DOHH2 (cell line): ENCODE measurements around the gene ZNF219.

ENCODE experiments used
- H3F3A ChIP-seq: fragments of 200-600 bp; sonication (generic), shearing (Covaris generic); 2 replicates; pipeline ENCODE4 v1.6.0; 2016; ENCODE audit warnings: antibody characterized with exemption, mild to moderate bottlenecking; ENCODE audit not compliant: control insufficient read depth, insufficient read depth
- H3K27ac ChIP-seq: fragments of 200-600 bp; sonication (generic); 2 replicates; pipeline ENCODE4 v1.5.1; 2014; ENCODE audit warnings: low read depth, mild to moderate bottlenecking, low read length, moderate library complexity
- H3K27me3 ChIP-seq: fragments of 200-600 bp; sonication (generic); 2 replicates; pipeline ENCODE4 v1.6.1; 2014; ENCODE audit warnings: mild to moderate bottlenecking, low read length, mixed read lengths; ENCODE audit not compliant: control insufficient read depth
- H3K36me3 ChIP-seq: fragments of 200-600 bp; sonication (generic); 2 replicates; pipeline ENCODE4 v1.6.1; 2014; ENCODE audit warnings: mild to moderate bottlenecking, low read length, moderate library complexity, mixed read lengths; ENCODE audit not compliant: control insufficient read depth
- H3K4me1 ChIP-seq: fragments of 200-600 bp; sonication (generic); 2 replicates; pipeline ENCODE4 v1.6.1; 2014; ENCODE audit warnings: mild to moderate bottlenecking, low read length, mixed read lengths; ENCODE audit not compliant: control insufficient read depth
- H3K4me2 ChIP-seq: fragments of 200-600 bp; sonication (generic); 2 replicates; pipeline ENCODE4 v1.6.0; 2014; ENCODE audit warnings: mild to moderate bottlenecking, low read length, moderate library complexity
- H3K4me3 ChIP-seq: fragments of 200-600 bp; sonication (generic); 2 replicates; pipeline ENCODE4 v1.5.1; 2014; ENCODE audit warnings: mild to moderate bottlenecking, low read length, mixed read lengths
- H3K79me2 ChIP-seq: fragments of 200-600 bp; sonication (generic); 2 replicates; pipeline ENCODE4 v1.6.1; 2014; ENCODE audit warnings: mild to moderate bottlenecking, low read length, mixed read lengths; ENCODE audit not compliant: control insufficient read depth
- H3K9me2 ChIP-seq: fragments of 200-600 bp; sonication (generic); replicated peaks from 2 replicates; pipeline ENCODE4 v1.6.1; 2014; ENCODE audit warnings: mild to moderate bottlenecking, low read length, mixed read lengths; ENCODE audit not compliant: control insufficient read depth
- H3K9me3 ChIP-seq: fragments of 200-600 bp; sonication (generic); 2 replicates; pipeline ENCODE4 v1.6.1; 2014; ENCODE audit warnings: antibody characterized with exemption, low read length, mixed read lengths; ENCODE audit not compliant: control insufficient read depth, insufficient read depth
- H4K20me1 ChIP-seq: fragments of 200-600 bp; sonication (generic); 2 replicates; pipeline ENCODE4 v1.6.0; 2014; ENCODE audit warnings: low read depth, mild to moderate bottlenecking, antibody characterized with exemption, low read length, moderate library complexity; ENCODE audit not compliant: control insufficient read depth, insufficient read depth
- EZH2phosphoT487 ChIP-seq: fragments of 200-600 bp; sonication (generic); IDR thresholded peaks from 2 replicates; pipeline ENCODE4 v1.6.1; 2017; ENCODE audit warnings: borderline replicate concordance, mild to moderate bottlenecking, antibody characterized with exemption, low read length, moderate library complexity, mixed read lengths
- TF ChIP-seq, protein P1 (sequence below): fragments of 200-600 bp; sonication (generic); IDR thresholded peaks from one replicate; pipeline ENCODE4 v1.5.1; 2014; ENCODE audit warnings: antibody characterized with exemption, mild to moderate bottlenecking, low read depth, low read length; ENCODE audit not compliant: poor library complexity, severe bottlenecking

The ZNF219 gene

DNA sequence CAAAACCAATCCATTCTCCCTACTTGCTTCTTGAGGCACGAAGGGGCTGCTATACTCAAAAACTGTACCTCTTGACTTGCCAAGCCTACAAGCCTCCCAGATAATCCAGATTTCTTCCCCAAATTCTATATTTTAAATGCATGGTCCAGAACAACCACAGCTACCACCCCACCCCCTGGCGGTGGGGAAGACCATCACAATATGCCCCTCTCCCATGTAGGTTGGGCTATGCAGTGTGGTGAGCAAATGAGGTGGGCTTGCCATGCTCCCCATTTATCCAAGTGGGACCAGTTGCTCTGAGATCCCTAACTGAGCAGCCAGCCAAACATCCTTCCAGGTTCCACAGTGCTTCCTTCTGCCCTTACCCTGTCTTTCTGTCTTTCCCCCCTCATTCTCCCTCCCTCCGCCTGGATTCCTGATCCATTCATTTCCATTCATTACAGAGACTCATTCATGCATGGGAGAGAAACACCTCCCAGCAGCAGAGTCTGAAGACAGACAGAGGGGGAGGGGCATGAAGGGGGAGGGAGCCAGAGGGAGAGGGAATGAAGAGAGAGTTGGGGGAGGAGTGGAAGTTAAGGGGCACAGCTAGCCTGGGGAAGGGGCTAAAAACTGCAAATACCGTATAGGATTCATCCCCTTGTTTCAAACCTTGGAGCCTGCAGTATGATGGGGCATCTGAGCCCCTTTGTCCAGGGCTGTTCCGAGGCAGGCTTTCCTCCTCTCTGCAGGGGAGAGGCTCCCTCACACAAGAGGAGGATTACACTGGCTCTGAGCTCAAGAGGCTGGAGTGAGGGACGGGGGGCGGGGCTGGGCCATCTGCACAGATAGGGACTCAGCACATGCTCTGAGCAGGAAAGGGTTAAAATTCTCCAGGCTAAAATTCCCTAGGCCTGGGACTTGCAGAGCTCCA, 4.4 kb downstream of the ZNF219 start:
- peaks cover 27% of the 10 kb centered on the region for H3K4me1 ChIP-seq
- no peak overlapping the region for H3K4me3 ChIP-seq
- H3K27ac ChIP-seq, result no peak overlapping the region
- no peak overlapping the region for H3K4me2 ChIP-seq
- no peaks in the 10 kb centered on the region for H3K9me2 ChIP-seq
- peaks cover 3% of the 10 kb centered on the region; the same call in 1 of the 2 replicates for H3K36me3 ChIP-seq
- H3K79me2 ChIP-seq, result no peaks in the 10 kb centered on the region
- H3K27me3 ChIP-seq, result peaks cover 4% of the 10 kb centered on the region; the same call in 1 of the 2 replicates
- H3F3A ChIP-seq, result peaks cover 13% of the 10 kb centered on the region
- H4K20me1 ChIP-seq, result peaks cover 7% of the 10 kb centered on the region; the same call in 1 of the 2 replicates
- no peak for TF ChIP-seq EZH2phosphoT487
- no peaks in the 10 kb centered on the region for H3K9me3 ChIP-seq

DNA sequence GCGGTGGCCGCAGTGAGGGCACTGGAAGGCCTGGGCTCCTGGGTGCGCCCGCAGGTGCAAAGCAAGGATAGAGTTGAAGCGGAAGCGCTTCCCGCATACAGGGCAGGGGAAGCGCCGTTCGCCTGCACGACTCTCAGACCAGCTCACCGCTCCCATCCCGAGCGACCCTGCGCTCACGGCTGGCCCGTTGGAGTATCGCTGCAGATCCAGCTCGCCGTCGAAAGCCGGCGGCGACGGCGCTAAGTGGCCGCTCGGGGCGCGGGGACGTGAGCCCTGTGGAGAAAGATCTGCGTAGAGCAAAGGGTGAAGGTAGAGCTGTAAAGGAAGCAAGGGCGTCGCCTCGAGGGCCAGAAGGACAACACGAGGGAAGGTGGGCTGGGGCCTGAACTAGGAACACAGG, 5.4 kb downstream of the ZNF219 start:
- no peak for TF ChIP-seq EZH2phosphoT487
- TF ChIP-seq, protein P1, sequence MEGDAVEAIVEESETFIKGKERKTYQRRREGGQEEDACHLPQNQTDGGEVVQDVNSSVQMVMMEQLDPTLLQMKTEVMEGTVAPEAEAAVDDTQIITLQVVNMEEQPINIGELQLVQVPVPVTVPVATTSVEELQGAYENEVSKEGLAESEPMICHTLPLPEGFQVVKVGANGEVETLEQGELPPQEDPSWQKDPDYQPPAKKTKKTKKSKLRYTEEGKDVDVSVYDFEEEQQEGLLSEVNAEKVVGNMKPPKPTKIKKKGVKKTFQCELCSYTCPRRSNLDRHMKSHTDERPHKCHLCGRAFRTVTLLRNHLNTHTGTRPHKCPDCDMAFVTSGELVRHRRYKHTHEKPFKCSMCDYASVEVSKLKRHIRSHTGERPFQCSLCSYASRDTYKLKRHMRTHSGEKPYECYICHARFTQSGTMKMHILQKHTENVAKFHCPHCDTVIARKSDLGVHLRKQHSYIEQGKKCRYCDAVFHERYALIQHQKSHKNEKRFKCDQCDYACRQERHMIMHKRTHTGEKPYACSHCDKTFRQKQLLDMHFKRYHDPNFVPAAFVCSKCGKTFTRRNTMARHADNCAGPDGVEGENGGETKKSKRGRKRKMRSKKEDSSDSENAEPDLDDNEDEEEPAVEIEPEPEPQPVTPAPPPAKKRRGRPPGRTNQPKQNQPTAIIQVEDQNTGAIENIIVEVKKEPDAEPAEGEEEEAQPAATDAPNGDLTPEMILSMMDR, result no peak
- Histone ChIP-seq H3K4me3 (no peak overlapping the region), H3K79me2 (no peaks in the 10 kb centered on the region), H3K4me2 (no peak overlapping the region), H3K27ac (no peak overlapping the region), H3F3A (peaks cover 13% of the 10 kb centered on the region), H4K20me1 (peaks cover 7% of the 10 kb centered on the region; the same call in 1 of the 2 replicates), H3K9me3 (no peaks in the 10 kb centered on the region), H3K27me3 (no peaks in the 10 kb centered on the region), H3K4me1 (peaks cover 22% of the 10 kb centered on the region), H3K9me2 (no peaks in the 10 kb centered on the region), H3K36me3 (peaks cover 3% of the 10 kb centered on the region; the same call in 1 of the 2 replicates)

DNA sequence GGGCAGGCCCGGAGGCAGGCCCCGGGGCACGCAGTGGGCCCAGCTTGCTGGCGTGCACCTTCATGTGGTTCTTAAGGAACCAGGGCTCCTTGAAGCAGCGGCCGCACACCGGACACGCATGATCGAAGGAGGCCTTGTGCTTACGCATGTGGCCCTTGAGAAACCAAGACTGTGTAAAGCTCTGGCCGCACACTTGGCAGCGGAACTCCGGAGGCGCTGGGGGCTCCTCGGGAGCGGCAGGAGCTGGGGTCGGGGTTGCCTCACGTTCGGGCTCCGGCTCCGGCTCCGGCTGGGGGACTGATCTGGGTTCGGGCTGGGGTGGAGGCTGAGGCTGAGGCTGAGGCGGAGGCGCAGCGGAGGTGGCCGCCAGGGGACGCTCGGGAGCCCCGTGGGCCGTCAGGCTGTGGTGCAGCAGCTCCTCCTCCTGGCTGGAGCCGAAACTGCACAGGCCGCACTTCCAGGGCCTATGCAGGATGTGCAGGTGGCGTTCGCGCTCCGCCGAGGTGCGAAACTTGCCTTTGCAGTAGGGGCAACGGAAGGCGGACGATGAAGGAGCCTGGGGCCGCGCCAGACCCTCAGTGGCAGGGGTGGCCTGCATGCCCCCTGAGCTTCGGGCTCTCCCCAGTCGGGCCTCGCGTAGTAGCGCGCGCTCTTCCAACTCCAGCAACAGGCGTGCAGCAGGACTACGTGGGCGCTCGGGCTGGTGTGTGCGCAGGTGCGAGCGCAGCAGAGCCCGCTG, 6.0 kb downstream of the ZNF219 start:
- H3K9me3 ChIP-seq, result no peaks in the 10 kb centered on the region
- TF ChIP-seq, protein P1, result peak; percentile 100
- TF ChIP-seq EZH2phosphoT487, result no peak
- peaks cover 23% of the 10 kb centered on the region for H3K4me1 ChIP-seq
- H3K4me3 ChIP-seq, result no peak overlapping the region
- H3K27ac ChIP-seq, result no peak overlapping the region
- no peaks in the 10 kb centered on the region for H3K9me2 ChIP-seq
- no peaks in the 10 kb centered on the region for H3K27me3 ChIP-seq
- peaks cover 3% of the 10 kb centered on the region; the same call in 1 of the 2 replicates for H3K36me3 ChIP-seq
- H3F3A ChIP-seq, result peaks cover 13% of the 10 kb centered on the region
- no peaks in the 10 kb centered on the region for H3K79me2 ChIP-seq
- H3K4me2 ChIP-seq, result no peak overlapping the region
- H4K20me1 ChIP-seq, result peaks cover 7% of the 10 kb centered on the region; the same call in 1 of the 2 replicates
